Measurements from ENCODE around the gene LRRC47.

The LRRC47 gene

DNA sequence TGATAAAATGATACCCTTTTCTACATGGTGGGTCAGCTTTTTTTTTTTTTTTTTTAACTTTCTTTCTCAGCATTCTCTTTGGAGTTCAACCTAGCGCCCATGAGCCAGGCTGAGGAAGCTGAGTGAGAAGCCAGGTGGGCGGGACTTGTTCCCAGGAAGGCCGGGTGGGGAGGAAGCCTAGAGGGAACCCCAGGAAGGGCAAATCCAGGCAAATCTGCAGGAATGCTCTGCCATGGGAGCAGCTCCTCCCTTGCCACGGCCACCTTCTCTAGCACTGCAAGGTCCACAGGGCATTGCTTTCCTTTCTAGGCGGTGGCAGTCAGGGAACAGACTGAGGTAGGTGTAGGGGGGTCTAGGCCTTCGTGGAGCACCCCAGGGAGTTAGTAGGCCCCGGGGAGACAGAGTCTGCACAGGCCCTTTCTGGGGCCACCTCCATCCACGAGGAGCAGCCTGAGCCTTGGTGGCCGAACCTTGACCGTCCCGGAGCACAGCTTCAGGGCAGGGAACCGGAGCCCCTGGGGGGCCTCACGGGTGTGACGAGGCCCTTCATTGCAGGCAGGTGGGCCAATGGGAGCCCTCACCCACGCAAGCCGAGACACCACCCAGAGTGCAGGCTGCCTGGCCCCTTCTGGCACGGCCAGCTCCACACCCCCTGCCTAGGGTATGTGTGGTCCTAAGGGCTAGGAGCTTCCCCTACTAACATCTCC, 62.3 kb downstream of the LRRC47 start:
- DNase-seq (ENCODE audit: low read depth in 2 of 3, low spot score in 1 of 3), result no peak

DNA sequence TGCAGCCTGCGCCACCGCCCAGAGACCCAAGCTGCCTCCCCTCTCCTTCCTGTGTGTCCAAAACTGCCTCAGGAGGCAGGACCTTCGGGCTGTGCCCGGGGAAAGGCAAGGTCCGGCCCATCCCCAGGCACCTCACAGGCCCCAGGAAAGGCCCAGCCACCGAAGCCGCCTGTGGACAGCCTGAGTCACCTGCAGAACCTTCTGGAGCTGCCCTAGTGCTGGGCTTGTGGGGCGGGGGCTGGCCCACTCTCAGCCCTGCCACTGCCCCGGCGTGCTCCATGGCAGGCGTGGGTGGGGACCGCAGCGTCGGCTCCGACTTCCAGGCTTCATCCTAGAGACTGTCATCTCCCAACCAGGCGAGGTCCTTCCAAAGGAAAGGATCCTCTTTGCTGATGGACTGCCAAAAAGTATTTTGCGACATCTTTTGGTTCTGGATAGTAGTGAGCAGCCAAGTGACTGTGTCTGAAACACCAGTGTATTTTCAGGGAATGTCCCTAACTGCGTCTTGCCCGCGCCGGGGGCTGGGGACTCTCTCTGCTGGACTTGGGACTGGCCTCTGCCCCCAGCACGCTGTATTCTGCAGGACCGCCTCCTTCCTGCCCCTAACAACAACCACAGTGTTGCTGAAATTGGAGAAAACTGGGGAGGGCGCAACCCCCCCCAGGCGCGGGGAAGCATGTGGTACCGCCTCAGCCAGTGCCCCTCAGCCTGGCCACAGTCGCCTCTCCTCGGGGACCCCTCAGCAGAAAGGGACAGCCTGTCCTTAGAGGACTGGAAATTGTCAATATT, 63.0 kb downstream of the LRRC47 start:
- DNase-seq (ENCODE audit: low read depth in 2 of 3, low spot score in 1 of 3), result no peak

DNA sequence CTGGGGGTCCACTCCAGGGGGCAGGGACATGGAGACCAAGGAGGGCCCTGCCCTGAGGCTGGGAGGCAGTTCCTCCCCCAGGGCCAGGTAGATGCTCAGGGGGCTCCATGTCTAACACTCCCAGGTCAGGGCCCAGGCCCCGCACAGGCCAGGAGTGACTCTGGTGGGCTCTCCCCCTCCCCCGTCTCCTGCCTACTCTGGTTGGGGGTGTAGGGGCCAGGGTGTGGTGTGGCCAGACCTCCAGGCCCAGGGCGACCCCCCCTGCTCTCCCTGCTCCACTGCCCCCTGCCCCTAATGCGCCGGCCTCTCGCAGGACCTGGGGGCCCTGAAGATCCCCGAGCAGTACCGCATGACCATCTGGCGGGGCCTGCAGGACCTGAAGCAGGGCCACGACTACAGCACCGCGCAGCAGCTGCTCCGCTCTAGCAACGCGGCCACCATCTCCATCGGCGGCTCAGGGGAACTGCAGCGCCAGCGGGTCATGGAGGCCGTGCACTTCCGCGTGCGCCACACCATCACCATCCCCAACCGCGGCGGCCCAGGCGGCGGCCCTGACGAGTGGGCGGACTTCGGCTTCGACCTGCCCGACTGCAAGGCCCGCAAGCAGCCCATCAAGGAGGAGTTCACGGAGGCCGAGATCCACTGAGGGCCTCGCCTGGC, 63.7 kb downstream of the LRRC47 start:
- DNase-seq (ENCODE audit: low read depth in 2 of 3, low spot score in 1 of 3), result no peak

DNA sequence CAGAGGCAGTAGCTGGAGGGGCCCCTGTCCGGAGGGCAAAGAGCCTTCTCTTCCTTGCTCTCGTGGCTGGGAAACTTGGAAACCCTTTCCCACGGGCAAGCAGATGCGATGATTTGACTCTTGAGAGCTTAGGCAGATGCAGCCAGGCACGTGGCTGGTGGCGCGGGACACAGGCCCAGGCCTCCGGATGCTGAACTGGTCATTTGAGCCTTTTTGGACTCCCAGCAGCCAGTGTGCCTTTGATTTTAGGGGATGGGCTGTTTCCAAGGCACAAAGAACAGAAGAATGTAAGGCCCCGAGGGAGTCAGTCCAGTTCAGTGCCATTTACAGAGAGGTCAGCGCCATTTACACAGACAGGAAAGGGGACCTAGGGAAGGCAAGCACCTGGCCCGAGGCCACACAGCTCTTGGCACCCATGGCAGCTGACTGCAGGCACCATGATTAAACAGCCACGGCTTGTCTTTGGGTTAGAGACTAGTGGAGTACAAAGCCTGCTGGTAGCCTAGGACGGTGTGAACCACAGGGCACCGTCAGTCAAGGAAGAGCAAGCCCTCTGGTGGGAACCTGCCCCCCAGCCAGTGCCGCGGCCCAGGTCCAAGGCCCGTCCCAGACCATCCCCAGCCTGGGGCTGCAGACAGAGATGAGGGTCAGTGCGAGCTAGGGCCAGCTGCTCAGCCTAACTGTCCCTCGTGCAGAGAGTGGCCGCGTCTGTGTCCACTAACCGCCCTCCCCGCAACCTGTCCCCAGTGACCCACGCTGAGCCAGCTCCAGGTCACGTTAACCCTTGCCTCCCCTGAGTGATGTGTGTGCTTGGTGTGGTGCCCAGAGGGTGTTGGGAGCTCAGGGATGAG, 64.5 kb downstream of the LRRC47 start:
- DNase-seq (ENCODE audit: low read depth in 2 of 3, low spot score in 1 of 3), result no peak

DNA sequence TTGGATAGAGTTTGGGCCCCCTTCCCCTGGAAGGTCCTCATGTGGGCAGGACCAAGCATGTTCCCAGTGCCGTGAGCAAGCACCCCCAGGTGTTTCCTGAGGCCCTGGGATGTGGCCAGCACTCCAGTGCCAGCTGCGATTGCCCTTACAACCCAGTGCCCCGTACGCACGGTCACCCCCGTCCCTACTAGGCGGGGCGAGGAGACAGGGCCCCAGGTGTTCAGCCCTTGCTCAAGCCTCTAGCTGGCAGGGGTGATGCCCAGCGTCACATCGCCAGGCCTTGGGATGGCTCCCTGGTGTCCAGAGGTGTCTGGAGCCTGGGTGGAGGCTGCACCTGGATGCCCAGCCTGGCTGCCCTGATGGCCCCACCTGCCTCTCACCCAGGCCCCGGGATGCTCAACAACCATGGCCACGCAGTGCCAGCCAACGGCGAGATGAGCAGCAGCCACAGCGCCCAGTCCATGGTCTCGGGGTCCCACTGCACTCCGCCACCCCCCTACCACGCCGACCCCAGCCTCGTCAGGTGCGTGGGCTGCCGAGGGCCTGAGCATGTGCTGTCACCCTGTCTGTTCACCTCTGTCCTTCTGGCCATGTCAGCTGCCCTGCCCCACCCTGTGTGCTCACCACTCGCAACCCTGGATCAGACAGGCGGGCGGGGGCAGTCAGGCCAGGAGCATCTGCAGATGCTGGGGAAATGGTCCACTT, 65.6 kb downstream of the LRRC47 start:
- DNase-seq (ENCODE audit: low read depth in 2 of 3, low spot score in 1 of 3), result no peak

DNA sequence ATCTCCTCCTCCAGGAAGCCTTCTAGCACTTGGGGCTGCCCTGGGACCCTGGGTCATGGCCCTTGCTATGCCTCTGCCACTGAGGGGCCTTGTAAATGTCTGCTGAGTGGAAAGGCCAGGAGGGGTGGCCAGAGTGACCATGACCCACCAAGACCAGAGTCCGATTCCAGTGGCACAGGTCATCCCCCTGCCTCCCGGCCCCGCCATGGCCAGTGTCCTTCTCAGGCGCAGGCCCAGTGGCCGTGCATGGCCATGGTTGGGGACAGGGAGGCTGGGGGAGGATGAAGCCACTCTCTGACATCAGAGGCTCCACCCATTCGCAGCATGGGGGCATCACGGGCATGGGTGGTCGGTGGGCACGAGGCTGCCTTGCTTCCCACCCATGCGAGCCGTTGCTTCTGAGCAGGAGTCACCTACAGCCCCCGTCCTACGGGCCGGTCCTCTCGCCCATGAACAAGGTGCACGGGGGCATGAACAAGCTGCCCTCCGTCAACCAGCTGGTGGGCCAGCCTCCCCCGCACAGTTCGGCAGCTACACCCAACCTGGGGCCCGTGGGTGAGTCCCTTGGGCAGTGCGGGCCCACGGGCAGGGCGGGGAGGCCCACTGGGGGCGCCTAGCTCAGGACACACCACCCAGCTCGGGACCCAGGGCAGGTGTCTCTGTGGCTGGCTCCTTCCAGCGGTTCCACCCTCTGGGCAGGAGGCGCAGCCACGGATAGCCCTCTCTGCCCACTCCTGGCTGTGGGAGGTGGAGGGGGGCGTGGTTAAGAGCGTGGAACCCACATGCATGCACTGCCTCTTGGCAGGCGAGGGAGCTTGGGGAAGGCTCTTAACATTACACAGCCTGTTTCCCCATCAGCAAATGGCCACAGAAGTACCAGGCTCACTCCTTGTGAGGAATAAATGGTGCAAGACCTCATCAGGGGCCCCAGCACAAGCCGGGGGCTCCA, 66.4 kb downstream of the LRRC47 start:
- DNase-seq (ENCODE audit: low read depth in 2 of 3, low spot score in 1 of 3), result no peak
